Measurements from ENCODE around the gene EDNRA. TPM values are rescaled to one million over a fixed set of nuclear protein-coding genes. Genes with fewer than 3 reads are reported as not detected.

Gene EDNRA
- total RNA-seq, 1 donor from 2014 or later: 22.3 TPM

DNA sequence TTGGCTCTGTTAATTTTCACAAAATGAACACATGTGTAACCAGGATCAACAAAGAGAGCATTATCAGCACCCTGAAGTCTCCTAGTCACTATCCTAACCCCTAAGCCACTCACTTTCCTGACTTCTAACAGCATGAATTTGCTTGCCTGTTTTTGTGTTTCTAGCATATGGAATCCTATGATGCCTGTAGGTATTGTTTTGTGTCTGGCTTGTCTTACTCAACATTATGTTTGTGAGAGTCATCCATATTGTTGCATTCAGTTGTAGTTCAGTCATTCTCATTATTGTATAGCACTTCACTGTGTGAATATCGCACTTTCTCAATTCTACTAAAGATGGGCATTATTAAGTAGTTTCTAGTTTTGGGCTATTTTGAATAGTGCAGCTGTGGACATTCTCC, 15.6 kb downstream of the EDNRA start:
- DNase-seq (ENCODE audit: low read depth): no peak

DNA sequence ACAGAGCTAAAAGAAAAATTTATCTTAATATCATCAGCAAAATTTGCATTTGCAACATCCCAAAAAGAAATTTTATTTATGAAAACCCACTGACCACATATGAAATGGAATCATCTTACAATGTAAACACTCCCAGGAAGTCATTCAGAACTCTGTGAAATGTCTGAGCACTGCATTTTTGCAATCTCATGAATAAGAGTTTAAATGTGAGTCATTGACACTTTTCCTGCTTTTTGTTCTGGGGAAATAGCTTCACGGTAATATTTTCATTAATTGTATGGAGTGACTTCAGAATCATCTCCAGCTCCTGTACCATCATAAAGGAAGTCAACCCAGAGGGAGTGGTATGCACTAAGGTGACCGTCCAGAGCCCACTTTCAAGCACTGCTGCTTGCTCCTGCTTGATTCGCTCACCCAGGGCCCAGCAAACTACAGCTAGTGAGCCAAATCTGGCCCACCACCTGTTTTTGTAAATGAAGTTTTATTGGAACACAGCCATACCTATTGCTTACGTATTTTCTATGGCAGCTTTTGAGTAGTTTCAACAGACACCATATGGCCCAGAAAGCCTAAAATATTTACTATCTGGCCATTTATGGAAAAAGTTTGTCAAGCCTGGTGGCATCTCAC, 17.2 kb downstream of the EDNRA start:
- peak; percentile 55 for DNase-seq (ENCODE audit: low read depth)

DNA sequence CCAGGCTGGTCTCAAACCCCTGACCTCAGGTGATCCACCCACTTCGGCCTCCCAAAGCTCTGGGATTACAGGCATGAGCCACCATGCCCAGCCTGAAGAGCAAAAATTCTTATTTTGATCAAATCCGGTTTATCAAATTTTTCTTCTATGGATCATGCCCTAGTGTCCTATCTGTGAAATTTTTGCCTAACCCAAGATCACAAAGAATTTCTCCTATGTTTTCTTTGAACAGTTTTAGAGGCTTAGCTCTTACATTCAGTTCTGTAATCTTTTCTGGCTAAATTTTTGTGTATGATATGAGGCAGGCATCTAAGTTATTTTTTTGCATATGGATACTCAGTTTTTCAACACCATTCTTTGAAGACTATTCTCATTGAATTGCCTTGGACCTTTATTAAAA, 27.4 kb downstream of the EDNRA start:
- no peak for DNase-seq (ENCODE audit: low read depth)

GRCh38 chr4:147509386-147509785, 28.5 kb downstream of the EDNRA start:
- DNase-seq (ENCODE audit: low read depth): peak; percentile 29

GRCh38 chr4:147510962-147511668, 30.2 kb downstream of the EDNRA start:
- no peak for DNase-seq (ENCODE audit: low read depth)

DNA sequence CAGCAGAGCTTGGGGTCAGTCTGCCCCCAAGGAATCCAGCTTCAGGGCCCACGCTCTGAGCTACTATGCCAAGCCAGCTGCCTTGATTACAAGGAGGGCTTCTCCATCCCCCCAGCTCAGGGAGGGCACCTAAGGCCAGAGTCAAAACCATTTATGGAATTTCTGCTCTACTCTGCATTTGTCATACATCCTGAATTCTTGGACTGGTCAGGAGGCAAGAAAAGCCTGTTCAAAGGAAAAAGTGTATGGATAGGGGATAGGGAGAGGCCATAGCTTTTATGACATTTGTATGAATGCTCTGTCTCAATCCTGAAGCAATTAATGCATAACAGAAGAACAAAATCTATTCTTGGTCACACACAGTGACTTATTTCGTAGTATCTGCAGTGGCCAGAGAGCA, 32.2 kb downstream of the EDNRA start:
- no peak for DNase-seq (ENCODE audit: low read depth)

DNA sequence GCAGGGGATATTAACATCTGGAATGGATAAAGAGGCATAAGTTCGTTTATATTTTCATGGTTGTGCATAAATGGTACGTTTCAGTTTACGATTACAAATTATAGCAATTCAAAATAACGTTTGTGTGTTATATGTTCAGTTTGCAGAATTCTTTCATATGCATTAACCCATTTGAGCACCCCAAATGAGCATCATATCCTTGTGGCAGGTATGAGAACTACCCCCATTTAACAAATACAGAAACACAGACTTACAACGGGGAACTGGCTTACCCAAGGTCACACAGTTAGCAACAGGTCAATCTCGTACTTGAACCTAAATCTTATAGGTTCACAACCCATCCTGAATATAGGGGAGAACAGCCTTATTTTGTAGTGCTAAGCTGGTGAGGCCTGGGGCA, 33.1 kb downstream of the EDNRA start:
- no peak for DNase-seq (ENCODE audit: low read depth)

DNA sequence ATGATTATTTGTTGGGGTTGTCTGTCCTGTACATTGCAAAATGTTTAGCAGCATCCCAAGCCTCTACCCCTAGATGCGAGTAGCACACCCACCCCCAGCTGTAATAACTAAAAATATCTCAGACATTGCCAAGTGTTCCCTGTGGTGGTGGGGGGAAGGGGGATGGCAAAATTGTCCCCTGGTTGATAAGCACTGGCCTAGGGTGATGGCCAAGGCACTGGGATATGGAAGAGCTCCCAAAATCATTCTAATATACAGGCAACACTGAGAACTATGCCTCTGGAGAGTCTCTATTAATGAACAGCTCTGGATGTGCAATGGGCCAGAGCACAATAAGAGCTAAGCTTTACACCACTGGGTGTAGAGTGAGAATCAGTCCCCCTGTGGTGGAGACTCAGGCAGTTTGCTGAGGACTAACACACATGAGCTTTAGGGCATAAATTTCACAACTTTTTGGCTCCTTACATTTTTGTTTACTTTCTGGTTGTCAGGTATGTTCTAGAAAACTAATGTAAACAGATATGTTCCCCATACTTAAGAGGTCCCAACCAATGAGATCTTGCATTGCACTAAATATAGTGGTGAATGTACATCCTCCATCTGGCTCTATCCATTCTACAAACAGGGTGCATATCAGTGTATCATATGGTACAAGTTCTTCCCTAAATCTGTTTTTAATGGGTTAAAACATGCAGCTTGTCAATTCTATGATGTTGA, 34.5 kb downstream of the EDNRA start:
- no peak for DNase-seq (ENCODE audit: low read depth)

DNA sequence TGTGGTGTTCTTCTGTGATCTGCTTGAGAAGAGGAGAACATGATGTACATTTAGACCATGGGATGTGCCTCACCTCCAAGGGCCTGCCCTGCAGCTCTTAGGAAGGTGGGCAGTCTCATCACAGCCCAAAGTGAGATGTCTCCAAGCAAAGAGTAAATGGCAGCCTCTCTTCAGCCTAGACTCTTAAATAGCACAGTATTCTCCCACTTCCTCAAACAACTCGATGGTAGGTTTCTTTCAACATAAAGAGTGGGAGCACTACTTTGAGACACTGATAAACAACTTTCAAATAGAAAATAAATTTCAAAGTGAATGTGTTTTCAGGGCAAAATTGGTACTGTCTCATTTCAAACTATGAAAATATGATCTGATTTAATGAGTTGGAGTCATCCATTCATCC, 35.2 kb downstream of the EDNRA start:
- no peak for DNase-seq (ENCODE audit: low read depth)

- no peak for DNase-seq (ENCODE audit: low read depth)
These were observed 37.2 kb downstream of the EDNRA start for GRCh38 chr4:147518086-147518485.

DNA sequence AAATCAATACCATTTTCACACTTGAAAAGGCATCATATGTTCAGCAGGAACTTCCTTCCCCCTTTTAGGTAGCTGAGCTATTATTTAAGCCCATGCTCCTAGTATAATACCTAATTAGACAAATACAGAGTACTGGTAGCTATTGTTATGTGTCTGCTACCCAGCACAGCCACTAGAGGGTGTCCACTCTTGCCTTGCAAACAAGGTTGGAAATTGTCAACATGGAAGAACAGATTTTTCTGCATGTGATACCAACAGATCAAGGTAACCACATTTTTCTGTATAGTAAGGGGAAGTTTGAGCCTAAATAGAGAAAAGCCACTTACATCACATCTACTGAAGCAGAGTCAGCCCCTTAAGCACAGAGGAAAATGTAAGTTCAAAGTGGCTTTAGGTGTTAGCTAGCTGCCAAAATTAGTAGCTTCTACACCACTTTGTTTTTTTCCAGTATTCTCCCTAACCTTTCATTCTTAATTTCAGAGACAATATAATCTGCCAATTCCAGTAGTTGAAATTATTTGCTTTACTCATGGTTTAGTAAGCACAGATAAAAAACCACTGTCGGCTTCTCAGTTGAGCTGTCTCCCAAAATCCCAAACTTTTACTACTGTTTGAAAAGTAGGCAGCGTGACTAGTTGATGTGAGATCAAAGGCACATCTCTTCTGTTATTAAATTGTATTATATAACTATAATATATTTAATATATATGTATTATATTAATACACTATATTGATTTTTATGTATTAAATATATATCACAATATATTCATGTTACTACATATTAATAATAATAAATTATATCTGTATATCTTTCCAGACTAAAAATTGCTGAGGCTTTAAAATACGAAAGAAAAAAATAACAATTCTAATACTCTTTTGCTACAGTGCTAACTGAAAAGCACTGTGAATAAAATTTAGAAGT, 38.2 kb downstream of the EDNRA start:
- peak; percentile 75 for DNase-seq (ENCODE audit: low read depth)

DNA sequence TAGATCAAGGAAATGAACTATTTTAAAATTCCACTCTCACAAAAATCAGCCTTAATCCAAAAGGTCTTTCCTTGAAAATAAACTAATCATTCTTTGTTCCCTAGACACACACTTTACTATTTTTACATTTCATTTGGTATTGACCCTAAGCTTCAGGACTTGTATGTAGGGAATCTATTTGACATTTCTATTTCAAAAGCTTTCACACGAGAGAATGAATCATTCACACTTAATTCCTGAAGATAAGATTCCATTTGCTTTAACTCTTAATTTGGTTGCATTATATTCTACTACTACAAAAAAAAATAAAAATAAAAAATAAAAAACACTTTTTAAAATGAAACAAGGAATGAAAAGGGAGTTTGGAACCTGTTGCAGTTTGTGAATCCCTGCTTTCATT, 43.7 kb downstream of the EDNRA start:
- no peak for DNase-seq (ENCODE audit: low read depth)

- DNase-seq (ENCODE audit: low read depth): no peak
These were observed 44.8 kb downstream of the EDNRA start for GRCh38 chr4:147525494-147526271.

GRCh38 chr4:147526272-147526654, 45.4 kb downstream of the EDNRA start:
- DNase-seq (ENCODE audit: low read depth): no peak

DNA sequence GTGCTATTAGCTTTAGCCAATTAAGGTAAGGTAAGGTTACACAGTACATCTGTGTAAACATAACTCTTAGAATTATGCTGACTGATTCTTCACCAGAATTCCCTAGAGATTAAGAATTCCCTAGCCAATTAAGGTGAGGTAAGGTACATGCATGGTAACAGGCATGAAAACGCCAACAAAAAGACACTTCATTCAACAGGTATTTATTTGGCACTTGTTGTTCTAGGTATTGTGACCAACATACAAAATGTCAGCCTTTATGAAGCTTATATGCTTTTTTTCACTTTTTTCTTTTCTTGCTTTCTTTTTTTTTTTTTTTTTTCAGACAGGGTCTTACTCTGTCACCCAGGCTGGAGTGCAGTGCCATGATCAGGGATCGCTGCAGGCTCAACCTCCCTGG, 47.2 kb downstream of the EDNRA start:
- DNase-seq (ENCODE audit: low read depth): no peak

DNA sequence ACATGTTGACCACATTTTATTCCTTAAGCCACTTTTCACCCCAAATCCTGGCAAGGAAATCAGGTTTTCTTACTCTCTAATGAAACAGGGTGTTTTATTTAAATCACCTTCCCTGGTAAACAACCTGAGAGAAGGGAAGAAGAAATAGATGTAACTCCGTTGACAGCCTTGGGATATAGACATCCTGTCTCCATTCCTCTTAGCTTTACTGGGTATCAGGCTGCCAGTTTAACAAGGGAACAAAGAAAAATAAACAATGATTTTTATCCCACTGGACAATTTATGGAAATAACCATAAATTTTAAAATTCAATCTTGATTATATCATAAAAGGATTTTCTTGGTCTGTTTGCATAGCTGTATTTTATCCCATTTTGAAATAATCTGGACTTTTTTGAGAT, 49.2 kb downstream of the EDNRA start:
- no peak for DNase-seq (ENCODE audit: low read depth)

GRCh38 chr4:147530723-147531122, 49.8 kb downstream of the EDNRA start:
- DNase-seq (ENCODE audit: low read depth): peak; percentile 28

GRCh38 chr4:147532896-147533295, 52.0 kb downstream of the EDNRA start:
- DNase-seq (ENCODE audit: low read depth): no peak

DNA sequence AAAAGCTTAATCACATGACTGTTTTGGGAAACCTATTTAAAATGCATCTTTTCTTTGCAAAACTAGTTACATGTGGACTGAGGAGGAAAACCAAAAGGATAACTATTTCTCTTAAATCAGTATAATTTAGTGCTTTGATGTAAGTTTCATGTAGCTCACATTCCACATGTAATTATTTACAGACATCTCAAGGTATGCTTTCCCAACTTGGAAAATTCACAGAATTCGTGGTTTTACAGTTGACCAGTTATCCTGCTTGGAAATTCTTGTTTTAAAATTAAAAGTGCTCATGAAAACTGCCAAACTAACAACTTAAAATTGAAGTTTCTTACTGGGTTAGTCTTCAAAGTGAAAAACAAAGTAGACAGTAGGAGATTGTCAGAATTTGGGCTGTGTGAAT, 52.4 kb downstream of the EDNRA start:
- DNase-seq (ENCODE audit: low read depth): no peak

DNA sequence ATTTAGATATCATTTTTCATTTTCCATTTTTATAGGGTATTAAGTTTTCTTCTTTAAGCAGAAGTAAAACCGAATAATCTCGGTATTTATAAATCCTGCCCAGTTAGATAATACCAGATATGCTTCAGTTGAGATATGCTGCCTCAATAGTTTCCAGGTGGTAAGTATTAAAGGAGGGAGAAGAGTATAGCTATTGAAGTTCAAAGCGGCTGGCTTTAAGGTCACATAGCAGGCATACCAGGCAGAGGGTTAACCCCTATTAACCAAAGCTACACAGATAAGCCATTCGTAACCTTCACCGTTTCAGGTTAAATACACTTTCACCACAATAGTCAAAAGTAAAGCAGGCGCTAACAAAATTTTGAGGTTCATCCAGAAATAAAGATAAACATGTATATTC, 54.2 kb downstream of the EDNRA start:
- no peak for DNase-seq (ENCODE audit: low read depth)

- no peak for DNase-seq (ENCODE audit: low read depth)
These were observed 57.8 kb downstream of the EDNRA start for GRCh38 chr4:147538711-147539110.

Data from myocyte (in vitro differentiated cells).